Activated naive CD8-positive, alpha-beta T cell treated with anti-CD3 and anti-CD28 coated beads, Interleukin-2, amount 50 U/mL, for 16 hours (primary cell): Measurements from ENCODE around the gene NRF1.

Source experiments
- DNase-seq: peaks from one replicate; pipeline ENCODE4 v3.0.0-alpha.2; 2020; ENCODE audit warnings: low read depth, low spot score

Gene NRF1

GRCh38 chr7:129739427-129739826, 127.9 kb downstream of the NRF1 start:
- DNase-seq: no peak

- no peak for DNase-seq
Measured at GRCh38 chr7:129740574-129741410, 129.3 kb downstream of the NRF1 start.

- DNase-seq: no peak
Measured at GRCh38 chr7:129741743-129742213, 130.3 kb downstream of the NRF1 start.

GRCh38 chr7:129742256-129742655, 130.7 kb downstream of the NRF1 start:
- DNase-seq: no peak

- no peak for DNase-seq
Measured at GRCh38 chr7:129746857-129747529, 135.5 kb downstream of the NRF1 start.

- DNase-seq: no peak
Measured at GRCh38 chr7:129748356-129749109, 137.0 kb downstream of the NRF1 start.

- no peak for DNase-seq
Measured at GRCh38 chr7:129750091-129750490, 138.6 kb downstream of the NRF1 start.

- DNase-seq: no peak
Measured at GRCh38 chr7:129750501-129750900, 139.0 kb downstream of the NRF1 start.

- no peak for DNase-seq
Measured at GRCh38 chr7:129751916-129752315, 140.4 kb downstream of the NRF1 start.

GRCh38 chr7:129752760-129753159, 141.2 kb downstream of the NRF1 start:
- no peak for DNase-seq

GRCh38 chr7:129754406-129754805, 142.9 kb downstream of the NRF1 start:
- no peak for DNase-seq

GRCh38 chr7:129757991-129758390, 146.5 kb downstream of the NRF1 start:
- no peak for DNase-seq

GRCh38 chr7:129762387-129762969, 151.0 kb downstream of the NRF1 start:
- DNase-seq: no peak

- DNase-seq: no peak
Measured at GRCh38 chr7:129764247-129765084, 152.9 kb downstream of the NRF1 start.

- no peak for DNase-seq
Measured at GRCh38 chr7:129765352-129765751, 153.8 kb downstream of the NRF1 start.

- no peak for DNase-seq
Measured at GRCh38 chr7:129767120-129768015, 155.8 kb downstream of the NRF1 start.

GRCh38 chr7:129768614-129769399, 157.3 kb downstream of the NRF1 start:
- no peak for DNase-seq

GRCh38 chr7:129769400-129769774, 157.9 kb downstream of the NRF1 start:
- DNase-seq: no peak
